HCT116 (cell line): ENCODE data around the gene LIN54.

Experiments
- CTCF ChIP-seq, 3 experiments: fragments of 200-600 bp in 1 of 3; sonication (generic) in 1 of 3; IDR thresholded peaks in 2 of 3; conservative IDR thresholded peaks in 1 of 3; 2 replicates each; pipeline ENCODE4 v1.5.1; 2012 to 2017; ENCODE audit warnings: low read depth in 2 of 3, low read length in 2 of 3, antibody characterized with exemption in 1 of 3, borderline replicate concordance in 1 of 3, control low read depth in 1 of 3, mild to moderate bottlenecking in 1 of 3, mixed read lengths in 1 of 3, mixed run types in 1 of 3, moderate library complexity in 1 of 3; ENCODE audit not compliant: insufficient read depth in 1 of 3
- EZH2 ChIP-seq: fragments of 200-600 bp; sonication (generic); IDR thresholded peaks from 2 replicates; pipeline ENCODE4 v1.6.1; 2017; ENCODE audit warnings: antibody characterized with exemption, mixed run types
- EZH2phosphoT487 ChIP-seq: fragments of 200-600 bp; IDR thresholded peaks from 2 replicates; pipeline ENCODE4 v1.6.1; 2018; ENCODE audit warnings: antibody characterized with exemption, borderline replicate concordance
- JUND ChIP-seq: IDR thresholded peaks from 2 replicates; pipeline ENCODE4 v1.6.1; 2012
- MAX ChIP-seq: IDR thresholded peaks from 2 replicates; pipeline ENCODE4 v1.6.1; 2012
- POLR2A ChIP-seq: IDR thresholded peaks from 2 replicates; pipeline ENCODE4 v1.7.0; 2011; ENCODE audit warnings: borderline replicate concordance; ENCODE audit not compliant: insufficient read depth, insufficient read length; ENCODE audit errors: extremely low read depth
- POLR2AphosphoS5 ChIP-seq: IDR thresholded peaks from 2 replicates; pipeline ENCODE4 v1.6.1; 2011; ENCODE audit warnings: mild to moderate bottlenecking, low read depth, low read length, moderate library complexity
- RAD21 ChIP-seq: IDR thresholded peaks from 2 replicates; pipeline ENCODE4 v1.6.1; 2012; ENCODE audit warnings: low read depth, mild to moderate bottlenecking
- REST ChIP-seq: IDR thresholded peaks from 2 replicates; pipeline ENCODE4 v1.6.1; 2012; ENCODE audit warnings: low read depth
- SIN3A ChIP-seq: IDR thresholded peaks from 2 replicates; pipeline ENCODE4 v1.6.1; 2012; ENCODE audit warnings: low read depth
- SP1 ChIP-seq: IDR thresholded peaks from 2 replicates; pipeline ENCODE4 v1.6.1; 2012; ENCODE audit warnings: low read depth
- SRF ChIP-seq: IDR thresholded peaks from 2 replicates; pipeline ENCODE4 v1.6.1; 2012; ENCODE audit warnings: low read depth
- YY1 ChIP-seq: IDR thresholded peaks from 2 replicates; pipeline ENCODE4 v1.6.1; 2011; ENCODE audit warnings: low read length, low read depth, moderate library complexity, mild to moderate bottlenecking; ENCODE audit not compliant: insufficient replicate concordance; ENCODE audit errors: extremely low read depth
- ZFX ChIP-seq: fragments of 450-650 bp; IDR thresholded peaks from 2 replicates; pipeline ENCODE4 v1.6.1; 2017

- TF ChIP-seq SRF (no peak), EZH2 (no peak), POLR2A (no peak), CTCF (IDR thresholded peaks at IDR 0.05 in 2 of 3, conservative IDR thresholded peaks at IDR 0.05 in 1 of 3; ENCODE audit: borderline replicate concordance in 1 of 3, insufficient read depth in 1 of 3, low read depth in 2 of 3, low read length in 2 of 3) (no peak), RAD21 (no peak), MAX (no peak), ZFX (no peak), JUND (no peak), POLR2AphosphoS5 (no peak), SP1 (no peak), EZH2phosphoT487 (no peak), YY1 (no peak), REST (no peak), SIN3A (no peak)
These were observed 76.2 kb downstream of the LIN54 start for GRCh38 chr4:82934441-82934840.
